ENCODE data around the gene RNASEH2A.
"Not testable (repeated sequence)": the region's sequence is repeated elsewhere in the genome, so short reads cannot be mapped to it uniquely, and the experiment has no call there.

DNA sequence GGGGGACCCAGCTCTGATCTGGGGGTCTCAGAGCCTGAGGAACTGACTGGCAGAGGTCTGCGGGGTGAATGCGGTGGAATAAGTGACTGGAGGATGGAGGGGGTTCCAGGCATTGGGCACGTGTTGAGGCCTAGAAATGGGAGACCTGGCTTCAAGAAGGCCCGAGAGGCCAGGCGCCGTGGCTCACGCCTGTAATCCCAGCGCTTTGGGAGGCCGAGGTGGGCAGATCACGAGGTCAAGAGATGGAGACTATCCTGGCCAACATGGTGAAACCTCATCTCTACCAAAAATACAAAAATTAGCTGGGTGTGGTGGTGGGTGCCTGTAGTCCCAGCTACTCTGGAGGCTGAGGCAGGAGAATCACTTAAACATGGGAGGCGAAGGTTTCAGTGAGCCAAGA is 11.4 kb downstream of the RNASEH2A start:
- TF ChIP-seq, protein P1, sequence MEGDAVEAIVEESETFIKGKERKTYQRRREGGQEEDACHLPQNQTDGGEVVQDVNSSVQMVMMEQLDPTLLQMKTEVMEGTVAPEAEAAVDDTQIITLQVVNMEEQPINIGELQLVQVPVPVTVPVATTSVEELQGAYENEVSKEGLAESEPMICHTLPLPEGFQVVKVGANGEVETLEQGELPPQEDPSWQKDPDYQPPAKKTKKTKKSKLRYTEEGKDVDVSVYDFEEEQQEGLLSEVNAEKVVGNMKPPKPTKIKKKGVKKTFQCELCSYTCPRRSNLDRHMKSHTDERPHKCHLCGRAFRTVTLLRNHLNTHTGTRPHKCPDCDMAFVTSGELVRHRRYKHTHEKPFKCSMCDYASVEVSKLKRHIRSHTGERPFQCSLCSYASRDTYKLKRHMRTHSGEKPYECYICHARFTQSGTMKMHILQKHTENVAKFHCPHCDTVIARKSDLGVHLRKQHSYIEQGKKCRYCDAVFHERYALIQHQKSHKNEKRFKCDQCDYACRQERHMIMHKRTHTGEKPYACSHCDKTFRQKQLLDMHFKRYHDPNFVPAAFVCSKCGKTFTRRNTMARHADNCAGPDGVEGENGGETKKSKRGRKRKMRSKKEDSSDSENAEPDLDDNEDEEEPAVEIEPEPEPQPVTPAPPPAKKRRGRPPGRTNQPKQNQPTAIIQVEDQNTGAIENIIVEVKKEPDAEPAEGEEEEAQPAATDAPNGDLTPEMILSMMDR (IDR thresholded peaks at IDR 0.05), result not testable (repeated sequence)
- TF ChIP-seq ZNF317 (CRISPR knock-in tag; IDR thresholded peaks at IDR 0.05; ENCODE audit: borderline replicate concordance, low read depth); NR2C2 (CRISPR knock-in tag; IDR thresholded peaks at IDR 0.05); SP1 (CRISPR knock-in tag; conservative IDR thresholded peaks at IDR 0.05); TP53 (CRISPR knock-in tag; IDR thresholded peaks at IDR 0.05); HMGA2 (CRISPR knock-in tag; IDR thresholded peaks at IDR 0.05): not testable (repeated sequence)
- TF ChIP-seq, protein P2, sequence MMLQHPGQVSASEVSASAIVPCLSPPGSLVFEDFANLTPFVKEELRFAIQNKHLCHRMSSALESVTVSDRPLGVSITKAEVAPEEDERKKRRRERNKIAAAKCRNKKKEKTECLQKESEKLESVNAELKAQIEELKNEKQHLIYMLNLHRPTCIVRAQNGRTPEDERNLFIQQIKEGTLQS (CRISPR knock-in tag; conservative IDR thresholded peaks at IDR 0.05), result not testable (repeated sequence)
